Ascending aorta (tissue), 2 donors: ENCODE results near the gene ERN1. TPM values are rescaled to one million over a fixed set of nuclear protein-coding genes. Genes with fewer than 3 reads are reported as not detected.

Experiments used
- DNase-seq, 2 donors: peaks; one replicate each; pipeline ENCODE4 v3.0.0-alpha.2; 2019; ENCODE audit warnings: low spot score in 2 of 2
- H3K27ac ChIP-seq, 2 donors: fragments of 200-600 bp; sonication (generic); one replicate each; pipeline ENCODE4 v1.5.1; 2016 to 2017; ENCODE audit warnings: mild to moderate bottlenecking in 1 of 2
- H3K27me3 ChIP-seq: fragments of 200-600 bp; sonication (generic); one replicate; pipeline ENCODE4 v1.5.1; 2017
- H3K36me3 ChIP-seq, 2 donors: fragments of 200-600 bp; sonication (generic); one replicate each; pipeline ENCODE4 v1.5.1; 2016
- H3K4me1 ChIP-seq, 2 donors: fragments of 200-600 bp; sonication (generic); one replicate each; pipeline ENCODE4 v1.5.1; 2016 to 2017; ENCODE audit warnings: mild to moderate bottlenecking in 1 of 2
- H3K4me3 ChIP-seq, 2 donors: fragments of 200-600 bp; sonication (generic); one replicate each; pipeline ENCODE4 v1.5.1; 2016 to 2017; ENCODE audit warnings: mild to moderate bottlenecking in 1 of 2
- H3K9me3 ChIP-seq, 2 donors: fragments of 200-600 bp; sonication (generic); one replicate each; pipeline ENCODE4 v1.5.1; 2016
- CTCF ChIP-seq, 3 experiments: fragments of 200-600 bp in 2 of 3; fragments of 450-650 bp in 1 of 3; sonication (generic) in 2 of 3; IDR thresholded peaks; one replicate each; pipeline ENCODE4 v1.5.1; 2016 to 2019; ENCODE audit warnings: antibody characterized with exemption in 3 of 3, mild to moderate bottlenecking in 1 of 3, moderate library complexity in 1 of 3
- intact Hi-C: fragments of 100-400 bp; cut with DNase I; formaldehyde crosslinking; loops from one replicate; pipeline ENCODE4 v1.15.1; 2023
- total RNA-seq: library from RNA; depleted of rRNA; stranded (reverse); fragments of >200 nt; gene quantifications from one replicate; pipeline ENCODE4 v1.1.0, GENCODE V29; 2016

The ERN1 gene
- total RNA-seq, 1 donor from 2014 or later = 26.5 TPM

- intact Hi-C loops = no loop called here
- H3K27ac ChIP-seq = no peak overlapping the region
- no peaks in the 10 kb centered on the region for H3K9me3 ChIP-seq
These were observed 34.6 kb downstream of the ERN1 start for GRCh38 chr17:64095144-64095882.

GRCh38 chr17:64094412-64094811 is 35.5 kb downstream of the ERN1 start:
- TF ChIP-seq CTCF (IDR thresholded peaks at IDR 0.05) = no peak
- no peak for DNase-seq
- Histone ChIP-seq H3K4me1 (peaks cover 0 to 13% of the 10 kb centered on the region in 2 donors), H3K9me3 (no peaks in the 10 kb centered on the region), H3K27me3 (no peaks in the 10 kb centered on the region), H3K4me3 (no peak overlapping the region), H3K27ac (no peak overlapping the region), H3K36me3 (peaks cover 3% of the 10 kb centered on the region in 2 donors)
- intact Hi-C loops = no loop called here

More at GRCh38 chr17:64095144-64095882, 34.6 kb downstream of the ERN1 start:
- Histone ChIP-seq H3K36me3 (peaks cover 3% of the 10 kb centered on the region in 2 donors), H3K27me3 (no peaks in the 10 kb centered on the region), H3K4me3 (no peak overlapping the region), H3K4me1 (peaks cover 0 to 13% of the 10 kb centered on the region in 2 donors)
- no peak for DNase-seq
- no peak for TF ChIP-seq CTCF (IDR thresholded peaks at IDR 0.05)

GRCh38 chr17:64092952-64093451 is 36.9 kb downstream of the ERN1 start:
- Histone ChIP-seq H3K9me3 (no peaks in the 10 kb centered on the region), H3K27me3 (no peaks in the 10 kb centered on the region), H3K4me3 (no peak overlapping the region), H3K36me3 (peaks cover 3% of the 10 kb centered on the region in 2 donors), H3K27ac (no peak overlapping the region), H3K4me1 (peaks cover 0 to 13% of the 10 kb centered on the region in 2 donors)
- TF ChIP-seq CTCF (IDR thresholded peaks at IDR 0.05) = no peak
- intact Hi-C loops = no loop called here
- DNase-seq = no peak

- no peaks in the 10 kb centered on the region for H3K9me3 ChIP-seq
- no peak overlapping the region for H3K4me3 ChIP-seq
- H3K4me1 ChIP-seq = peaks cover 0 to 9% of the 10 kb centered on the region in 2 donors
- DNase-seq = no peak
- no peak for TF ChIP-seq CTCF (IDR thresholded peaks at IDR 0.05)
- no peak overlapping the region for H3K27ac ChIP-seq
- intact Hi-C loops = no loop called here
- peaks cover 3% of the 10 kb centered on the region in 2 donors for H3K36me3 ChIP-seq
- no peaks in the 10 kb centered on the region for H3K27me3 ChIP-seq
These were observed 37.8 kb downstream of the ERN1 start for GRCh38 chr17:64092113-64092512.

- DNase-seq = no peak
- Histone ChIP-seq H3K4me3 (no peak overlapping the region), H3K9me3 (no peaks in the 10 kb centered on the region), H3K27ac (no peak overlapping the region), H3K4me1 (peaks cover 0 to 4% of the 10 kb centered on the region in 2 donors), H3K27me3 (no peaks in the 10 kb centered on the region), H3K36me3 (peaks cover 3% of the 10 kb centered on the region in 2 donors)
- intact Hi-C loops = no loop called here
- no peak for TF ChIP-seq CTCF (IDR thresholded peaks at IDR 0.05)
These were observed 38.4 kb downstream of the ERN1 start for GRCh38 chr17:64091571-64091970.
